OCI-LY1 (cell line): Measurements from ENCODE around the gene FRRS1.

ENCODE experiments used
- CTCF ChIP-seq: fragments of 200-600 bp; sonication (generic), shearing (Covaris generic); IDR thresholded peaks from 2 replicates; pipeline ENCODE4 v1.5.1; 2017; ENCODE audit warnings: mild to moderate bottlenecking, antibody characterized with exemption, low read length, moderate library complexity, mixed read lengths
- EZH2 ChIP-seq: fragments of 200-600 bp; sonication (generic), shearing (Covaris generic); IDR thresholded peaks from 2 replicates; pipeline ENCODE4 v1.8.0; 2017; ENCODE audit warnings: borderline replicate concordance, mixed run types, mild to moderate bottlenecking, antibody characterized with exemption, low read length, moderate library complexity, mixed read lengths

- TF ChIP-seq CTCF (no peak), EZH2 (no peak)
Observed at GRCh38 chr1:99782920-99783319, 16.5 kb upstream of the FRRS1 start.
